Adrenal gland (tissue), 12 donors: Measurements from ENCODE around the gene ALOX5. TPM values are rescaled to one million over a fixed set of nuclear protein-coding genes. Genes with fewer than 3 reads are reported as not detected.
A peak's percentile ranks its signal among the peaks of the same experiment; 100 is the strongest.

Experiments used
- DNase-seq, 7 donors: peaks; one replicate each; pipeline ENCODE4 v3.0.0-alpha.2; 2019 to 2020
- H3K27ac ChIP-seq, 5 donors: fragments of 200-600 bp; sonication (generic) in 4 of 5; 1 replicate in 3 of 5; 2 replicates in 2 of 5; pipeline versions ENCODE4 v1.5.1 to v1.8.0; 2016 to 2020; ENCODE audit warnings: mild to moderate bottlenecking in 1 of 5
- H3K27me3 ChIP-seq: fragments of 200-600 bp; 2 replicates; pipeline ENCODE4 v1.8.0; 2021
- H3K36me3 ChIP-seq, 2 donors: fragments of 200-600 bp; replicated peaks in 1 of 2; 1 replicate in 1 of 2; 2 replicates in 1 of 2; pipeline versions ENCODE4 v1.5.1 to v1.8.0; 2018 to 2022
- H3K4me1 ChIP-seq, 2 donors: fragments of 200-600 bp; replicated peaks in 1 of 2; 1 replicate in 1 of 2; 2 replicates in 1 of 2; pipeline versions ENCODE4 v1.5.1 to v1.8.0; 2018 to 2021
- H3K4me3 ChIP-seq, 4 donors: fragments of 200-600 bp; sonication (generic) in 3 of 4; one replicate each; pipeline ENCODE4 v1.5.1; 2016 to 2018
- H3K9me3 ChIP-seq, 3 donors: fragments of 200-600 bp; sonication (generic) in 1 of 3; replicated peaks in 1 of 3; 1 replicate in 2 of 3; 2 replicates in 1 of 3; pipeline versions ENCODE4 v1.5.1 to v1.8.0; 2016 to 2021
- POLR2A ChIP-seq, 2 donors: fragments of 450-650 bp; IDR thresholded peaks; one replicate each; pipeline ENCODE4 v1.6.1; 2017; ENCODE audit warnings: antibody characterized with exemption in 2 of 2, mild to moderate bottlenecking in 2 of 2, moderate library complexity in 1 of 2
- WGBS, 4 donors: extraction: QIAGEN DNeasy Blood & Tissue Kit in 2 of 4; methylation state at CpG; one replicate each; pipeline versions ENCODE4 v1.1.5 to v1.1.7; 2013 to 2017; 5-methylcytosine and 5-hydroxymethylcytosine counted together
- intact Hi-C, 2 donors: fragments of 100-400 bp; cut with DNase I; formaldehyde crosslinking; loops; one replicate each; pipeline versions ENCODE4 v1.14.1 to v1.15.0; 2022 to 2023
- polyA plus RNA-seq, 3 donors: library from polyadenylated mRNA; stranded (reverse); fragments of 200-250 nt in 2 of 3; fragments of 350-450 nt in 1 of 3; fragmentation: Illumina TruSeq in 1 of 3; extraction: RNeasy Lipid Tissue Mini Kit (QIAGEN cat#74804) in 1 of 3; gene quantifications; one replicate each; pipeline ENCODE4 v1.2.3, GENCODE V29; 2013 to 2014
- total RNA-seq, 9 donors: library from RNA; depleted of rRNA in 4 of 9; stranded (reverse); fragments of >200 nt in 4 of 9; fragments of 120-200 nt in 1 of 9; fragmentation: NEBNext Ultra II Directional in 1 of 9; extraction: Animal tissue kit (Norgen Biotek cat#: 25700) in 1 of 9; gene quantifications; one replicate each; pipeline versions ENCODE4 v1.1.0 to v1.2.4, GENCODE V29; 2013 to 2023
- TF ChIP-seq, protein P1 (sequence below), 6 experiments: fragments of 450-650 bp in 4 of 6; fragments of 200-600 bp in 2 of 6; sonication (generic) in 1 of 6; IDR thresholded peaks; 1 replicate in 5 of 6; 2 replicates in 1 of 6; pipeline versions ENCODE4 v1.5.1 to v1.8.0; 2016 to 2021; ENCODE audit warnings: antibody characterized with exemption in 6 of 6, mild to moderate bottlenecking in 2 of 6, moderate library complexity in 1 of 6
- donor health status: healthy with polysubstance abuse.
- donor health status: Bipolar disorder and iron deficiency.
- donor health status: DM: yes; HTN: yes; CAD: no.
- donor health status: DM: no; HTN: no; CAD: no.
- donor health status: DM: no; HTN: no; CAD: no.
- donor health status: DM: yes; HTN: yes; CAD: no.

ALOX5 gene
- total and polyA plus RNA-seq, 12 donors = 1.00 to 60.0 (median 17.7) TPM

DNA sequence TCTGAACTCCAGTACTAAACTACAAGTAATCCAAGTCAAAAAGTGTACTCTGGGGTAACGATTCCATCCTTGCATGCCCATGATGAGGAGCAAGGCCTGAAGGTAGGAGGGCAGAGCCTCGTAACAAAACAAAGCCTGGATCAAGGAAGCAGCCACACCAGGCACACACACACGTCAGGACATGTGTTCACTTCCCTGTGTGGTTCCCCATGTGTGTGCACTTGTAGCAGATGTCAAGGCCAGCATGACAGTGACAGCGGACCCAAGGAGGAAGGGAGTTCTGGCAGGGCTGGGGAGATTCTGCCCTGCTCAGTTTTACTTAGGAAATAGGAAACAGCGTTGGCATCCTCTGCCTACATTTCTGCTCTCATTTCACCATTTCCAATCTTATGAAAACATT, 92.8 kb downstream of the ALOX5 start:
- Histone ChIP-seq H3K4me1 (peaks cover 34 to 39% of the 10 kb centered on the region in 2 donors), H3K27ac (peak overlapping the region in 1 of 5 donors; percentile 29), H3K9me3 (no peaks in the 10 kb centered on the region), H3K36me3 (no peaks in the 10 kb centered on the region), H3K27me3 (no peaks in the 10 kb centered on the region), H3K4me3 (no peak overlapping the region)
- intact Hi-C loops = loop anchor here in 1 of 2 donors (5.0 to 10.0 kb wide), 2 partner anchors 128 to 206 kb away; partner anchors contain the start of gene ZFAND4
- WGBS, 4 donors = 44 to 57% (median 51%) methylated on average over 5 of the region's 5 CpGs
- TF ChIP-seq, protein P1, sequence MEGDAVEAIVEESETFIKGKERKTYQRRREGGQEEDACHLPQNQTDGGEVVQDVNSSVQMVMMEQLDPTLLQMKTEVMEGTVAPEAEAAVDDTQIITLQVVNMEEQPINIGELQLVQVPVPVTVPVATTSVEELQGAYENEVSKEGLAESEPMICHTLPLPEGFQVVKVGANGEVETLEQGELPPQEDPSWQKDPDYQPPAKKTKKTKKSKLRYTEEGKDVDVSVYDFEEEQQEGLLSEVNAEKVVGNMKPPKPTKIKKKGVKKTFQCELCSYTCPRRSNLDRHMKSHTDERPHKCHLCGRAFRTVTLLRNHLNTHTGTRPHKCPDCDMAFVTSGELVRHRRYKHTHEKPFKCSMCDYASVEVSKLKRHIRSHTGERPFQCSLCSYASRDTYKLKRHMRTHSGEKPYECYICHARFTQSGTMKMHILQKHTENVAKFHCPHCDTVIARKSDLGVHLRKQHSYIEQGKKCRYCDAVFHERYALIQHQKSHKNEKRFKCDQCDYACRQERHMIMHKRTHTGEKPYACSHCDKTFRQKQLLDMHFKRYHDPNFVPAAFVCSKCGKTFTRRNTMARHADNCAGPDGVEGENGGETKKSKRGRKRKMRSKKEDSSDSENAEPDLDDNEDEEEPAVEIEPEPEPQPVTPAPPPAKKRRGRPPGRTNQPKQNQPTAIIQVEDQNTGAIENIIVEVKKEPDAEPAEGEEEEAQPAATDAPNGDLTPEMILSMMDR (IDR thresholded peaks at IDR 0.05) = no peak
- TF ChIP-seq POLR2A (IDR thresholded peaks at IDR 0.05) = no peak
- peak in 5 of 7 donors; percentile 48 to 73 (median 67) for DNase-seq

DNA sequence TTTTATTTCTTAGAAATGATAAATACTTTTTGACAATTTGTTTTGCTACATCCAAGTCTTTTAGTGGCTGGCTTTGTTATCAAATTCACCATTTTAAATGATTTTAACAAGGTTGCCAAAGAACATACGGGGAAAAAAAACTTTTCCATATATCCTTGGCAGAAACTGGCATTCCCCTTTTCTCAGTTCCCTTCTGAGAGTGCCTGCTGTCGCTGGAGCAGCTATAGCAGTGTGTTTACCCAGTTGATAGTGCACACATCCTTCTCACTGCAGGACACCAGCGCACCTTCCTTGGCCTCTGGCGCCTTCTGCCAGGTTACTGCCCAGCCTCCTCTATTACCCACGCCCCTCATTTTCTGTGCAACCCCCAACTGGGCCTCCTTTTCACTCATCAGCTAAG, 94.1 kb downstream of the ALOX5 start:
- no peak for DNase-seq
- peaks cover 42 to 43% of the 10 kb centered on the region in 2 donors for H3K4me1 ChIP-seq
- TF ChIP-seq, protein P1 (IDR thresholded peaks at IDR 0.05) = no peak
- no peak for TF ChIP-seq POLR2A (IDR thresholded peaks at IDR 0.05)
- H3K36me3 ChIP-seq = no peaks in the 10 kb centered on the region
- no peak overlapping the region for H3K4me3 ChIP-seq
- 83 to 91% (median 88%) methylated on average over 5 of the region's 5 CpGs for WGBS, 4 donors
- intact Hi-C loops = loop anchor here in 1 of 2 donors (5.0 to 10.0 kb wide), 2 partner anchors 127 to 204 kb away; partner anchors contain the start of gene ZFAND4
- no peaks in the 10 kb centered on the region for H3K27me3 ChIP-seq
- no peak overlapping the region for H3K27ac ChIP-seq
- no peaks in the 10 kb centered on the region for H3K9me3 ChIP-seq

DNA sequence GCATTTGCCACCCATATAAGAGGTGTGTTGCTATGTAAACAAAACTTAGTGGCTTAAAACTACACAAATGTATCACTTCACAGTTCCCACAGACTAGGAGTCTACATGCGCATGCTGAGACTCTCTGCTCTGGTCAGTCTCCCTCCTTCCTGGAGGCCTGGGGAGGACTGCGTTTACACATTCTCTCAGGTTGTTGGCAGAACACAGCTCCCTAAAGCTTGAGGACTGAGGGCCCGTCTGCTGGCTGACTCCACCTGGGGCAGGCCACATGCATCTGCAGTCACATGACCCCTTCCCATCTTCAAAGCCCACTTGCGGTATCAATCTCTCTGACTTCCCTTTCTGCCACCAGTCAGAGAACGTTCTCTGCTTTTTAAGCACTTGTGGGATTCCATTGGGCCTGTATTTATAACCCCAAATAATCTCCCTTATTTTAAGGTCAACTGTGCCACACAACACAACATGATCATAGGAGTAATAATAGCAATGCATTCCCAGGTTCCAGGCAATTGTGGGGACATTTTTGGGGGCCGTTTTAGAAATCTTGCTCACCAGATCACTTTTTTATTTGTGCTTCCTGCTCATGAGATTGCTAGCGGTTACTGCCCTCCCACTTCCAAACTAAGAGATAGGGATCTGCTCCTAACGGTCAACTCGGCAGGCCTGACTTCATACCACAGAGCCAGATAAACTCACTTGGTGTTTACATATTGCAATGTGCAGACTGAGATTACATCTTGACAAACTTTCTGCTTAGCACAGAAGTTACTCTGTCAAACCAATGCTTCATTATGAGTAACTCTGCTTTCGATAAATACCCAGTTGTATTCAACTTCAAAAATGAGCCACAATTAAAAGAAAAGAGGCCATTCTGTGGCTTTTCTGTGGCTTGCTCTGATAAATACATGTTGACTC, 96.3 kb downstream of the ALOX5 start:
- TF ChIP-seq, protein P1 (IDR thresholded peaks at IDR 0.05) = no peak
- no peak for TF ChIP-seq POLR2A (IDR thresholded peaks at IDR 0.05)
- Histone ChIP-seq H3K9me3 (no peaks in the 10 kb centered on the region), H3K27ac (peak overlapping the region in 4 of 5 donors; percentile 5 to 69 (median 38)), H3K27me3 (no peaks in the 10 kb centered on the region), H3K36me3 (no peaks in the 10 kb centered on the region), H3K4me1 (peaks cover 37 to 40% of the 10 kb centered on the region in 2 donors), H3K4me3 (no peak overlapping the region)
- intact Hi-C loops = no loop called here
- no peak for DNase-seq
- 49 to 64% (median 62%) methylated on average over 10 of the region's 10 CpGs for WGBS, 4 donors

DNA sequence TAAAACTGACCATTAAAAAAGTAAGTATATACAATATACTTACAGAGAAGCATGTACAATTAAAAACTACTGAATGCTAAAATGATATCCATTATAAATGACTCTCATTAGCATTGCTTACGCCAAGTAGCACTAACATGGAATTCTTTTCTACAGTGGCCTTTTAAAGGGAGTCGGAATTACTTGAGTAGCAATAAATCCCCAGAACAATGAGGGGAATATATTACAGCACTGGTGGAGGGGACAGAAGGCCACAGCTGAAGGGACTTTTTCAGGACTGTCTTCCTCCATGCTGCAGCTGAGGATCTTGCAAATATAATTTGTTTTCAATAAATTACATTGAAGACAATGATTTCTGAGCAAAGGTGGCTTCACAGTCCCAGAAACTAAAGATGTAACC, 97.0 kb downstream of the ALOX5 start:
- intact Hi-C loops = no loop called here
- Histone ChIP-seq H3K9me3 (no peaks in the 10 kb centered on the region), H3K27me3 (no peaks in the 10 kb centered on the region), H3K27ac (peak overlapping the region in 3 of 5 donors; percentile 33 to 69 (median 43)), H3K36me3 (no peaks in the 10 kb centered on the region), H3K4me3 (no peak overlapping the region), H3K4me1 (peaks cover 37 to 38% of the 10 kb centered on the region in 2 donors)
- no peak for DNase-seq
- no peak for TF ChIP-seq POLR2A (IDR thresholded peaks at IDR 0.05)
- TF ChIP-seq, protein P1 (IDR thresholded peaks at IDR 0.05) = no peak
- WGBS, 4 donors = 75 to 89% (median 77%) methylated on average over 2 of the region's 2 CpGs
